IMR-90 (cell line): ENCODE results near the gene CCDC102A. TPM values are rescaled to one million over a fixed set of nuclear protein-coding genes. Genes with fewer than 3 reads are reported as not detected.

Experiments
- ATAC-seq: fragments of 200-7000 bp; cut with Tn5 transposase; 2 replicates; pipeline ENCODE4 v1.9.1; 2020; ENCODE audit warnings: low read depth, mild to moderate bottlenecking, moderate library complexity
- BruUV-seq: library from RNA; stranded (reverse); fragments of 400-500 nt; replicated peaks from 2 replicates; lab custom pipeline; 2021; lab: Mats Ljungman, UMichigan
- CTCF ChIA-PET: fragments of 300-600 bp; formaldehyde crosslinking; extraction: SDS; loops from one replicate; lab custom pipeline; 2021; ENCODE audit warnings: antibody characterized with exemption; lab: Yijun Ruan, JAX
- POLR2A ChIA-PET: fragments of 300-600 bp; sonication (Branson Sonifier 250); formaldehyde crosslinking; loops from one replicate; lab custom pipeline; 2022; ENCODE audit warnings: antibody characterized with exemption; ENCODE audit not compliant: unreplicated experiment; lab: Charles Lee
- DNase-seq: peaks from one replicate; pipeline ENCODE4 v3.0.0; 2013
- H2AFZ ChIP-seq: replicated peaks from 2 replicates; pipeline ENCODE3; 2013; ENCODE audit warnings: low read length, mild to moderate bottlenecking; ENCODE audit not compliant: poor library complexity
- H2AK5ac ChIP-seq: 2 replicates; pipeline ENCODE4 v1.6.1; 2013; ENCODE audit warnings: low read depth, low read length, inconsistent platforms
- H2AK9ac ChIP-seq: replicated peaks from 2 replicates; pipeline ENCODE3; 2013; ENCODE audit warnings: mild to moderate bottlenecking, low read depth, low read length, moderate library complexity; ENCODE audit not compliant: poor library complexity
- H2BK120ac ChIP-seq: 2 replicates; pipeline ENCODE4 v1.6.1; 2013; ENCODE audit warnings: low read depth, low read length, inconsistent platforms
- H2BK15ac ChIP-seq: 3 replicates; pipeline ENCODE4 v1.6.1; 2013; ENCODE audit warnings: low read depth, low read length, inconsistent platforms
- H2BK20ac ChIP-seq: 2 replicates; pipeline ENCODE4 v1.6.1; 2013; ENCODE audit warnings: low read depth, mild to moderate bottlenecking, inconsistent platforms, low read length, moderate library complexity
- H2BK5ac ChIP-seq: 2 replicates; pipeline ENCODE4 v1.6.1; 2013; ENCODE audit warnings: mild to moderate bottlenecking, low read depth, low read length, inconsistent platforms; ENCODE audit not compliant: poor library complexity, severe bottlenecking
- H3K14ac ChIP-seq: replicated peaks from 2 replicates; pipeline ENCODE4 v1.6.1; 2013; ENCODE audit warnings: low read depth, low read length, inconsistent platforms
- H3K18ac ChIP-seq: 2 replicates; pipeline ENCODE4 v1.6.1; 2013; ENCODE audit warnings: low read depth, low read length, control low read depth
- H3K23ac ChIP-seq: 2 replicates; pipeline ENCODE4 v1.6.1; 2013; ENCODE audit warnings: low read depth, low read length, inconsistent platforms
- H3K27ac ChIP-seq: 2 replicates; pipeline ENCODE4 v1.5.1; 2013; ENCODE audit warnings: mild to moderate bottlenecking, control low read depth, low read length; ENCODE audit not compliant: insufficient read depth
- H3K27me3 ChIP-seq: 2 replicates; pipeline ENCODE4 v1.6.1; 2013; ENCODE audit warnings: low read length; ENCODE audit not compliant: control insufficient read depth, insufficient read depth
- H3K36me3 ChIP-seq: 2 replicates; pipeline ENCODE4 v1.6.1; 2013; ENCODE audit warnings: low read length, mixed read lengths; ENCODE audit not compliant: control insufficient read depth, insufficient read depth
- H3K4ac ChIP-seq: 2 replicates; pipeline ENCODE4 v1.6.1; 2013; ENCODE audit warnings: low read depth, low read length, inconsistent platforms
- H3K4me1 ChIP-seq: 2 replicates; pipeline ENCODE4 v1.6.1; 2013; ENCODE audit warnings: low read length, mixed read lengths; ENCODE audit not compliant: control insufficient read depth, insufficient read depth
- H3K4me2 ChIP-seq: 2 replicates; pipeline ENCODE4 v1.6.1; 2013; ENCODE audit warnings: low read depth, mild to moderate bottlenecking, control low read depth, low read length, moderate library complexity
- H3K4me3 ChIP-seq: 2 replicates; pipeline ENCODE4 v1.5.1; 2013; ENCODE audit warnings: low read depth, mild to moderate bottlenecking, control low read depth, low read length, moderate library complexity; ENCODE audit not compliant: insufficient read depth
- H3K56ac ChIP-seq: 2 replicates; pipeline ENCODE4 v1.6.1; 2013; ENCODE audit warnings: low read length, inconsistent platforms; ENCODE audit not compliant: insufficient read depth; ENCODE audit errors: extremely low read depth
- H3K79me1 ChIP-seq, 2 experiments: 2 replicates each; pipeline ENCODE4 v1.6.1; 2013; ENCODE audit warnings: low read length in 2 of 2, inconsistent platforms in 1 of 2, low read depth in 1 of 2
- H3K9ac ChIP-seq: 2 replicates; pipeline ENCODE4 v1.6.1; 2013; ENCODE audit warnings: low read depth, low read length, control low read depth
- H3K9me1 ChIP-seq: 2 replicates; pipeline ENCODE4 v1.6.1; 2013; ENCODE audit warnings: low read length, inconsistent platforms; ENCODE audit not compliant: insufficient read depth
- H3K9me3 ChIP-seq: 2 replicates; pipeline ENCODE4 v1.6.1; 2013; ENCODE audit warnings: low read length; ENCODE audit not compliant: control insufficient read depth, insufficient read depth
- H4K20me1 ChIP-seq: 2 replicates; pipeline ENCODE4 v1.6.1; 2013; ENCODE audit warnings: low read length, inconsistent platforms; ENCODE audit not compliant: insufficient read depth
- H4K5ac ChIP-seq: 2 replicates; pipeline ENCODE4 v1.6.1; 2013; ENCODE audit warnings: mild to moderate bottlenecking, low read depth, low read length, control low read depth
- H4K8ac ChIP-seq, 2 experiments: 2 replicates each; pipeline ENCODE4 v1.6.1; 2013; ENCODE audit warnings: low read depth in 2 of 2, low read length in 2 of 2, control low read depth in 1 of 2, inconsistent platforms in 1 of 2
- H4K91ac ChIP-seq: 2 replicates; pipeline ENCODE4 v1.6.1; 2013; ENCODE audit warnings: low read depth, low read length, inconsistent platforms; ENCODE audit not compliant: insufficient read depth
- CHD1 ChIP-seq: IDR thresholded peaks from 2 replicates; pipeline ENCODE4 v1.6.1; 2012; ENCODE audit warnings: low read depth, low read length, improper control_type of control experiment
- CTCF ChIP-seq: conservative IDR thresholded peaks from 2 replicates; pipeline ENCODE4 v1.5.1; 2012; ENCODE audit warnings: mild to moderate bottlenecking, low read depth, low read length, improper control_type of control experiment
- ELK1 ChIP-seq: fragments of 150-350 bp; IDR thresholded peaks from 2 replicates; pipeline ENCODE4 v1.6.1; 2016; ENCODE audit warnings: low read depth, mild to moderate bottlenecking, low read length, moderate library complexity, borderline replicate concordance
- NFE2L2 ChIP-seq: fragments of 150-350 bp; IDR thresholded peaks from 2 replicates; pipeline ENCODE4 v1.6.1; 2016; ENCODE audit warnings: low read depth, mild to moderate bottlenecking, low read length
- POLR2A ChIP-seq: IDR thresholded peaks from 2 replicates; pipeline ENCODE4 v1.6.1; 2012; ENCODE audit warnings: mild to moderate bottlenecking, low read depth, low read length
- RAD21 ChIP-seq: IDR thresholded peaks from 2 replicates; pipeline ENCODE4 v1.6.1; 2012; ENCODE audit warnings: low read length, improper control_type of control experiment
- USF2 ChIP-seq: fragments of 150-350 bp; IDR thresholded peaks from 2 replicates; pipeline ENCODE4 v1.6.1; 2017; ENCODE audit warnings: mild to moderate bottlenecking, antibody characterized with exemption, low read length, low read depth
- WGBS, 2 experiments: methylation state at CpG; one replicate each; pipeline versions ENCODE4 v1.1.5 to v1.1.7; 2013; ENCODE audit warnings: missing lambda C conversion rate in 2 of 2; ENCODE audit not compliant: insufficient read length in 1 of 2; ENCODE audit errors: extremely low coverage in 2 of 2; 5-methylcytosine and 5-hydroxymethylcytosine counted together
- dilution Hi-C: fragments of 300-500 bp; cut with HindIII; formaldehyde crosslinking; loops from one replicate; pipeline ENCODE4 v1.14.3; 2018; ENCODE audit warnings: low sequenced_read_pairs; ENCODE audit not compliant: unreplicated experiment
- in situ Hi-C: fragments of 300-500 bp; cut with MboI; formaldehyde crosslinking; loops from 3 replicates; pipeline ENCODE4 v1.14.3; 2019; ENCODE audit warnings: low sequenced_read_pairs, inconsistent platforms, mixed read lengths
- intact Hi-C: fragments of 100-400 bp; cut with micrococcal nuclease; formaldehyde crosslinking; loops from 2 replicates; pipeline ENCODE4 v1.10.0; 2022
- polyA plus RNA-seq, 3 experiments: library from polyadenylated mRNA; depleted of rRNA; stranded (reverse); fragments of >200 nt; gene quantifications; 2 replicates each; pipeline ENCODE4 v1.2.3, GENCODE V29; 2012; ENCODE audit warnings: low replicate concordance in 1 of 3
- total RNA-seq: library from RNA; depleted of rRNA; stranded (reverse); fragments of >200 nt; gene quantifications from 2 replicates; pipeline ENCODE4 v1.2.3, GENCODE V29; 2012

CCDC102A gene
- total and polyA plus RNA-seq, 2 of the 4 experiments (the other 2 are of a cell fraction), result 5.4 to 8.5 TPM

- TF ChIP-seq CHD1, result no peak
These were observed 22.8 kb downstream of the CCDC102A start (continued) for GRCh38 chr16:57513371-57514102.

GRCh38 chr16:57512296-57513001 is 23.9 kb downstream of the CCDC102A start:
- Histone ChIP-seq H4K20me1 (no peaks in the 10 kb centered on the region), H3K14ac (no peak overlapping the region), H3K9me3 (no peaks in the 10 kb centered on the region), H4K8ac (no peak overlapping the region), H2BK120ac (no peak overlapping the region), H2AK5ac (no peak overlapping the region), H3K23ac (no peak overlapping the region), H3K4ac (no peak overlapping the region), H3K4me3 (no peak overlapping the region), H3K36me3 (peaks cover 10% of the 10 kb centered on the region), H3K56ac (no peak overlapping the region), H3K9ac (no peak overlapping the region), H2BK5ac (no peak overlapping the region), H3K4me1 (no peaks in the 10 kb centered on the region), H4K91ac (no peak overlapping the region), H2BK15ac (no peak overlapping the region), H3K18ac (no peak overlapping the region), H2BK20ac (no peak overlapping the region), H2AK9ac (no peak overlapping the region), H3K79me1 (no peaks in the 10 kb centered on the region), H2AFZ (no peak overlapping the region), H3K27ac (no peak overlapping the region), H3K4me2 (no peak overlapping the region), H3K9me1 (peaks cover 6% of the 10 kb centered on the region; the same call in 1 of the 2 replicates), H4K5ac (no peak overlapping the region), H3K27me3 (peaks cover 16% of the 10 kb centered on the region; the same call in 1 of the 2 replicates)
- dilution Hi-C loops (no loop called here), in situ Hi-C loops (no loop called here), intact Hi-C loops (no loop called here)
- 70% methylated on average over 2 of the region's 23 CpGs; no CpG with 5 or more reads in 1 of the 2 experiments for WGBS, 2 experiments
- ChIA-PET POLR2A (no interaction called here), CTCF (no interaction called here)
- no peak for DNase-seq
- BruUV-seq, result no TSS peak
- ATAC-seq, result no peak
- no peak for TF ChIP-seq POLR2A
- TF ChIP-seq RAD21, result no peak
- TF ChIP-seq NFE2L2, result no peak
- TF ChIP-seq CHD1, result no peak
- TF ChIP-seq USF2, result no peak
- TF ChIP-seq CTCF, result no peak
- TF ChIP-seq ELK1, result no peak
